Peyer's patch (tissue), 4 donors: ENCODE data around the gene SERPINB10. TPM values are rescaled to one million over a fixed set of nuclear protein-coding genes. Genes with fewer than 3 reads are reported as not detected.
A peak's percentile ranks its signal among the peaks of the same experiment; 100 is the strongest.

Experiments
- DNase-seq, 3 donors: peaks; one replicate each; pipeline ENCODE4 v3.0.0-alpha.2; 2017 to 2019
- H3K27ac ChIP-seq, 4 donors: fragments of 200-600 bp; sonication (generic); one replicate each; pipeline ENCODE4 v1.5.1; 2016 to 2019
- H3K27me3 ChIP-seq, 2 donors: fragments of 200-600 bp; sonication (generic); one replicate each; pipeline ENCODE4 v1.5.1; 2019
- H3K36me3 ChIP-seq, 3 donors: fragments of 200-600 bp; sonication (generic); one replicate each; pipeline ENCODE4 v1.5.1; 2016 to 2019
- H3K4me1 ChIP-seq, 4 donors: fragments of 200-600 bp; sonication (generic); one replicate each; pipeline ENCODE4 v1.5.1; 2016 to 2019
- H3K4me3 ChIP-seq, 4 donors: fragments of 200-600 bp; sonication (generic); 1 replicate in 3 of 4; 2 replicates in 1 of 4; pipeline ENCODE4 v1.5.1; 2016 to 2019; ENCODE audit warnings: mild to moderate bottlenecking in 1 of 4
- H3K9me3 ChIP-seq, 4 donors: fragments of 200-600 bp; sonication (generic); one replicate each; pipeline ENCODE4 v1.5.1; 2016 to 2019; ENCODE audit warnings: mild to moderate bottlenecking in 1 of 4
- CTCF ChIP-seq, 6 experiments: fragments of 450-650 bp in 4 of 6; fragments of 200-600 bp in 2 of 6; sonication (generic) in 1 of 6; IDR thresholded peaks; one replicate each; pipeline ENCODE4 v1.5.1; 2017 to 2019; ENCODE audit warnings: antibody characterized with exemption in 6 of 6, mild to moderate bottlenecking in 3 of 6, moderate library complexity in 1 of 6
- POLR2A ChIP-seq, 2 donors: fragments of 450-650 bp; IDR thresholded peaks; one replicate each; pipeline ENCODE4 v1.5.1; 2017; ENCODE audit warnings: antibody characterized with exemption in 2 of 2, mild to moderate bottlenecking in 2 of 2, moderate library complexity in 2 of 2
- total RNA-seq, 4 donors: library from RNA; depleted of rRNA; stranded (reverse); fragments of >200 nt; gene quantifications; one replicate each; pipeline ENCODE4 v1.1.0, GENCODE V29; 2016

SERPINB10 gene
- total RNA-seq, 4 donors from 2014 or later, result not detected

DNA sequence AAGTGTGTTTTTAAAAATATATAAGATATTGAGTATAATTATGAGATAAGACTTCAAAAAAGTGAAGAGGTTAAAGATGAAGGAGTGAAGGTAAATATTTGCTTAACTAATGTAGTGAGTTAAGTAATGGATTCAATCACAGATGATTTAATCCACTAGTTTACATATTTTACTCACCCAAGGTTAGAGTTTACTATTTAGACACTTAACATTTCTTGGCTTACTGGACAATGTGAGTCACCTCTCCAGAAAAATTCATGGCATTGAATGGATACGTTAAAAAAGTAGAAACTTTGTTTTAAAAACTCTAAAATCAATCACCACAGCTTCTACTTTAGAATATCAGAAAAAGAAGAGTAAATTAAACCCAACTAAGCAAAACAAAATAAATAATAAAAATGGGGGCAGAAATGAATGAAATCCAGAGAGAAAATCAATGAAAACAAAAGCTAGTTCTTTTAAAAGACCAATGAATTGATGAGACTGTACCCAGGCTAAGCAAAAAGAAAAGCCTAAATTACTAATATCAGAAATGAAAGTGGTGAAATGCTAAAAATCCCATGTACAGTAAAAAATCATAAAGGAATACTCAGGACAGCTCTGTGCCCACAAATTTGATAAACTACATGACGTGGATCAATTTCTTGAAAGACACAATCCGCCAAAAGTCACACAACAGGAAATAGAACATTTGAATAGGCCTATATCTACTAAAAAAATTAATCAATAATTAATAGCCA, 39.5 kb downstream of the SERPINB10 start:
- TF ChIP-seq CTCF (IDR thresholded peaks at IDR 0.05) (no peak), POLR2A (IDR thresholded peaks at IDR 0.05) (no peak)
- no peaks in the 10 kb centered on the region for H3K27me3 ChIP-seq
- H3K36me3 ChIP-seq, result no peaks in the 10 kb centered on the region
- H3K4me3 ChIP-seq, result no peak overlapping the region
- H3K27ac ChIP-seq, result no peak overlapping the region
- H3K9me3 ChIP-seq, result no peaks in the 10 kb centered on the region
- DNase-seq, result no peak
- H3K4me1 ChIP-seq, result peaks cover 0 to 6% (median 2%) of the 10 kb centered on the region in 4 donors

DNA sequence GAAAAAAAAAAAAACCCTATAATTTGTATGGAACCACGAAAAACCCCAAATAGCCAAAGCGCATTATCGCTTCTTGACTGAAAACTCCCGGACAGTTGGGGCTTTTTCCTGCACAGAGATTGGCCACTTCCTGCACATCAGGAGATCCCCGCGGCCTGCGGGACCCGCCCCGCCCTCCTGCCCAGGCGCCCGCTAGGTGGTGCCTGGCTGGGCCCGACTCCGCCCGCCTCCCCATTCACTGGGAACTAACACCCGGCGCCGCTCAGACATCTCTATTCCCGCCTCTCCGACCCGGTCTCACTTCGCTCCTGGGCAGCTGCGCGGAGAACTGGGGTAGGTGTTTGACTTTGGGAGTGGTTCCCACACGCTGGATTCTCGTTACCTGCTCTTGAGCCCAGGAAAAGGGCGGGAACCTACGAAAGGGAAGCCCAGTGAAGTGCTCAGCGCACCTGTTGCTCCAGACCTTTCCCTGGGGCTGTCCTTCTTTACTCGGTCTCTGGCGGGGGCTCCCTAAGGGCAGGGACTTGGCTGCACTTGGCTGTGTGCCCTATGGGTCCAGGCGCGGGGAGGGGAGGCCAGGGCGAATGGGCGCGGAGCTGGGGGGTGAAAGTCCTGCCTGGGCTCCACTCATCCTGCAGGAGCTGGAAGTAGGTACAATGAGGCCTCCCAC, 41.4 kb downstream of the SERPINB10 start, which contains the start of gene HMSD:
Gene HMSD (plus strand): TSS at position 234 of the 670 bp plus-strand sequence. CDS start 4,155 bp downstream, outside the sequence.
- peaks cover 0 to 6% (median 2%) of the 10 kb centered on the region in 4 donors for H3K4me1 ChIP-seq
- peak within 1 kb of the TSS in 1 of 4 donors; percentile 17 for H3K27ac ChIP-seq
- peak; percentile 59 to 81 (median 78) for DNase-seq
- TF ChIP-seq POLR2A (IDR thresholded peaks at IDR 0.05), result no peak
- TF ChIP-seq CTCF (IDR thresholded peaks at IDR 0.05), result peak in 4 of 6 experiments; percentile 43 to 56 (median 48)
- H3K36me3 ChIP-seq, result no peaks in the 10 kb centered on the region
- H3K9me3 ChIP-seq, result no peaks in the 10 kb centered on the region
- no peaks in the 10 kb centered on the region for H3K27me3 ChIP-seq
- peak within 1 kb of the TSS; percentile 13 to 42 (median 40) for H3K4me3 ChIP-seq

DNA sequence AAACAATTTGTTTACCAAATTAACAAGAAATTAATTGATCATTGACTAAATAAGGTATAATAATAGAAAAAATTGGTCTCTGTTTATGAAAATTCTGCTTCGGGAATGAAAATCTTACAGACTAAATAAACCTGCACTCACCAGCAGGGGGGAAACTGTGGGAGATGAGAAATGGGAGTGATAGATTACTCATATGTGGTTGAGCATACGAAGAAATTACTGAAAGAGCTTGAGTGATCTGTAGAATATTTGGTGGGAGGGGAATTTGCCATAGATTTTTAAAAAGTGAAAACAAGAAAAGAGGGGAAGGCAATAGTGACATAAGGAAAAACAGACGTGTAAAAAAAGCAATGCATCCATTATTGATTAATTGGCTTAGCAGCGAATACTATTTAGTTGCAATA, 43.5 kb downstream of the SERPINB10 start:
- no peaks in the 10 kb centered on the region for H3K27me3 ChIP-seq
- H3K4me1 ChIP-seq, result peaks cover 0 to 6% (median 2%) of the 10 kb centered on the region in 4 donors
- no peak for DNase-seq
- TF ChIP-seq POLR2A (IDR thresholded peaks at IDR 0.05) (no peak), CTCF (IDR thresholded peaks at IDR 0.05) (no peak)
- H3K9me3 ChIP-seq, result no peaks in the 10 kb centered on the region
- H3K27ac ChIP-seq, result no peak overlapping the region
- no peaks in the 10 kb centered on the region for H3K36me3 ChIP-seq
- H3K4me3 ChIP-seq, result no peak overlapping the region

DNA sequence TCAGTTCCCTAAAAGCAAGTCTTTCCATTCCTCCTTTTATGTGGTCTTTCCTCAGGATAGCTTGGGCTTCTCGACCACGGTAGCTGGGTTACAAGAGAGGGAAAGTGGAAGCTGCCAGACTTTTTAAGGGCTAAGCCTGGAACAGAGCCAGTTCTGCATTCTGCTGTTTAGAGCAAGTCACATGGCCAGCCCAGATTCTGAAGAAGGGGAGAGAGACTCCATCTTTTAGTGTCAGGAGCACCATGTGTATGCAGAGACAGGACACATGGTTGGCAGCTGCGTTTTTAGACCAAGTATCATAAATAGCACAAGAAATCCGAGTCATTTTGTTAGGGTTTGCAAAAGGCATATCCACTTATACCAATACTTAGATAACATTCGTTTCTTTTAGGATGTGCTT, 46.1 kb downstream of the SERPINB10 start:
- no peak for TF ChIP-seq POLR2A (IDR thresholded peaks at IDR 0.05)
- no peak for TF ChIP-seq CTCF (IDR thresholded peaks at IDR 0.05)
- H3K27ac ChIP-seq, result no peak overlapping the region
- no peak for DNase-seq
- H3K36me3 ChIP-seq, result no peaks in the 10 kb centered on the region
- peaks cover 0 to 6% (median 2%) of the 10 kb centered on the region in 4 donors for H3K4me1 ChIP-seq
- H3K27me3 ChIP-seq, result no peaks in the 10 kb centered on the region
- H3K9me3 ChIP-seq, result no peaks in the 10 kb centered on the region
- H3K4me3 ChIP-seq, result no peak overlapping the region

GRCh38 chr18:63956755-63957154, 49.0 kb downstream of the SERPINB10 start:
- Histone ChIP-seq H3K4me1 (no peaks in the 10 kb centered on the region), H3K27ac (no peak overlapping the region), H3K36me3 (no peaks in the 10 kb centered on the region), H3K4me3 (no peak overlapping the region), H3K9me3 (no peaks in the 10 kb centered on the region), H3K27me3 (no peaks in the 10 kb centered on the region)
- TF ChIP-seq CTCF (IDR thresholded peaks at IDR 0.05), result no peak
- no peak for TF ChIP-seq POLR2A (IDR thresholded peaks at IDR 0.05)
- DNase-seq, result no peak
